ENCODE data around the gene KLK5.

DNA sequence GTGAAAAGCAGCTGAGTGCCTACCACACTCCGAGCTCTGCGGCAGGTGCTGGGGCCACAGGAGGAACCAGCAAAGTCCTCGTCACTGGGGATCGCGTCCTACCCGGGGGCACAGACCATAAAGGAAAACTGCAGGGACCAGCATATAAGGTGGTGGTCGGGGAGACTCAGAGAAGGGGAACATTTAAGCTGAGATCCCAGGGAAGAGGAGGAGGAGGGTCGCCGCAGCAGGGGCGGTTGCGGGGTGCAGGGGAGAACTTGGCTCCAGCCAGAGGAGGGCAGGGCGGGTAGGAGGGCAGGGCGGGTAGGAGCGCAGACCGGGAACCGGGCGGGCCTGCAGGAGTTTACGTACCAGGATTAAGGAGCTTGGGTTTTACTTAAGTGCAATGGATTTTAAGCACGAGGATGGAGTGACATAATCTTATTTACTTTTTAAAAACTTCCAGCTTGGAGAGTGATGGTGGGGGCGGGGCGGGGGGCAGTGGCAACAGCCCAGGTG lies 40.7 kb downstream of the KLK5 start:
- TF ChIP-seq NR3C1 (IDR thresholded peaks at IDR 0.05) (no peak), RNF2 (IDR thresholded peaks at IDR 0.05; ENCODE audit: borderline replicate concordance, low read depth) (no peak), POLR2A (IDR thresholded peaks at IDR 0.05; ENCODE audit: low read length) (no peak), HDAC2 (IDR thresholded peaks at IDR 0.05) (no peak), BHLHE40 (IDR thresholded peaks at IDR 0.05; ENCODE audit: low read depth, low read length) (no peak)
- TF ChIP-seq, protein P1, sequence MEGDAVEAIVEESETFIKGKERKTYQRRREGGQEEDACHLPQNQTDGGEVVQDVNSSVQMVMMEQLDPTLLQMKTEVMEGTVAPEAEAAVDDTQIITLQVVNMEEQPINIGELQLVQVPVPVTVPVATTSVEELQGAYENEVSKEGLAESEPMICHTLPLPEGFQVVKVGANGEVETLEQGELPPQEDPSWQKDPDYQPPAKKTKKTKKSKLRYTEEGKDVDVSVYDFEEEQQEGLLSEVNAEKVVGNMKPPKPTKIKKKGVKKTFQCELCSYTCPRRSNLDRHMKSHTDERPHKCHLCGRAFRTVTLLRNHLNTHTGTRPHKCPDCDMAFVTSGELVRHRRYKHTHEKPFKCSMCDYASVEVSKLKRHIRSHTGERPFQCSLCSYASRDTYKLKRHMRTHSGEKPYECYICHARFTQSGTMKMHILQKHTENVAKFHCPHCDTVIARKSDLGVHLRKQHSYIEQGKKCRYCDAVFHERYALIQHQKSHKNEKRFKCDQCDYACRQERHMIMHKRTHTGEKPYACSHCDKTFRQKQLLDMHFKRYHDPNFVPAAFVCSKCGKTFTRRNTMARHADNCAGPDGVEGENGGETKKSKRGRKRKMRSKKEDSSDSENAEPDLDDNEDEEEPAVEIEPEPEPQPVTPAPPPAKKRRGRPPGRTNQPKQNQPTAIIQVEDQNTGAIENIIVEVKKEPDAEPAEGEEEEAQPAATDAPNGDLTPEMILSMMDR (IDR thresholded peaks at IDR 0.05) = no peak
